Right lobe of liver (tissue), 6 donors: ENCODE data around the gene NT5C3B. TPM values are rescaled to one million over a fixed set of nuclear protein-coding genes. Genes with fewer than 3 reads are reported as not detected.

ENCODE experiments used
- ATAC-seq, 4 donors: fragments of 200-7000 bp; cut with Tn5 transposase; one replicate each; pipeline ENCODE4 v1.9.1; 2020; ENCODE audit warnings: mild to moderate bottlenecking in 4 of 4, moderate library complexity in 4 of 4
- DNase-seq, 3 donors: peaks; one replicate each; pipeline ENCODE4 v3.0.0-alpha.2; 2020
- H3K27ac ChIP-seq, 3 donors: fragments of 200-600 bp; one replicate each; pipeline ENCODE4 v1.8.0; 2022
- H3K27me3 ChIP-seq, 2 donors: fragments of 200-600 bp; one replicate each; pipeline ENCODE4 v1.8.0; 2022
- H3K36me3 ChIP-seq, 4 donors: fragments of 200-600 bp; sonication (generic) in 1 of 4; one replicate each; pipeline versions ENCODE4 v1.5.1 to v1.8.0; 2017 to 2022; ENCODE audit warnings: control low read depth in 1 of 4
- H3K4me1 ChIP-seq, 4 donors: fragments of 200-600 bp; sonication (generic) in 1 of 4; one replicate each; pipeline versions ENCODE4 v1.5.1 to v1.8.0; 2017 to 2022; ENCODE audit warnings: control low read depth in 1 of 4
- H3K4me3 ChIP-seq, 3 donors: fragments of 200-600 bp; one replicate each; pipeline ENCODE4 v1.8.0; 2022
- H3K9me3 ChIP-seq, 4 donors: fragments of 200-600 bp; sonication (generic) in 1 of 4; one replicate each; pipeline versions ENCODE4 v1.5.1 to v1.8.0; 2017 to 2022; ENCODE audit warnings: control low read depth in 1 of 4
- CTCF ChIP-seq, 4 donors: fragments of 200-600 bp in 3 of 4; fragments of 450-650 bp in 1 of 4; IDR thresholded peaks; one replicate each; pipeline versions ENCODE4 v1.5.1 to v1.8.0; 2016 to 2022; ENCODE audit warnings: antibody characterized with exemption in 4 of 4, mild to moderate bottlenecking in 2 of 4
- POLR2A ChIP-seq: fragments of 450-650 bp; IDR thresholded peaks from one replicate; pipeline ENCODE4 v1.6.1; 2017; ENCODE audit warnings: antibody characterized with exemption, mild to moderate bottlenecking
- WGBS: methylation state at CpG from one replicate; pipeline ENCODE4 v1.1.6; 2018; ENCODE audit warnings: low coverage, low lambda C conversion rate; ENCODE audit not compliant: insufficient coverage; ENCODE audit errors: missing lambda C conversion rate; 5-methylcytosine and 5-hydroxymethylcytosine counted together
- intact Hi-C, 2 donors: fragments of 100-400 bp; cut with DNase I; formaldehyde crosslinking; loops; one replicate each; pipeline versions ENCODE4 v1.11.2 to v1.14.1; 2022
- total RNA-seq, 6 experiments: library from RNA; depleted of rRNA in 2 of 6; stranded (reverse); fragments of >200 nt in 2 of 6; fragmentation: NEBNext Ultra II Directional in 3 of 6; extraction: Animal tissue kit (Norgen Biotek cat#: 25700) in 3 of 6; gene quantifications; one replicate each; pipeline versions ENCODE4 v1.1.0 to v1.2.4, GENCODE V29; 2016 to 2023
- donor health status: DM: no; HTN: yes; CAD: no.
- donor health status: DM: no; HTN: no; CAD: no.
- donor health status: DM: no; HTN: no; CAD: no.
- donor health status: DM: no; HTN: yes; CAD: no.
- donor health status: DM: no; HTN: yes; CAD: no.

Gene NT5C3B
- total RNA-seq, 6 experiments from 2014 or later = 19.9 to 30.7 (median 23.1) TPM

GRCh38 chr17:41814195-41814594 is 21.8 kb downstream of the NT5C3B start:
- Histone ChIP-seq H3K4me3 (no peak overlapping the region), H3K4me1 (peaks cover 0 to 10% (median 2%) of the 10 kb centered on the region in 4 donors), H3K9me3 (no peaks in the 10 kb centered on the region), H3K27me3 (no peaks in the 10 kb centered on the region), H3K27ac (no peak overlapping the region), H3K36me3 (no peaks in the 10 kb centered on the region)
- WGBS = 40% methylated on average over 1 of the region's 1 CpG
- DNase-seq (no peak), ATAC-seq (no peak)
- TF ChIP-seq CTCF (IDR thresholded peaks at IDR 0.05) = no peak
- no peak for TF ChIP-seq POLR2A
- intact Hi-C loops = loop anchor here (10.0 kb wide), 2 partner anchors 71 to 141 kb away; no protein-coding TSS in a partner anchor

- no peaks in the 10 kb centered on the region for H3K36me3 ChIP-seq
- H3K27ac ChIP-seq = no peak overlapping the region
- H3K9me3 ChIP-seq = no peaks in the 10 kb centered on the region
- TF ChIP-seq POLR2A (no peak), CTCF (IDR thresholded peaks at IDR 0.05) (no peak)
- intact Hi-C loops = loop anchor here (10.0 kb wide), 2 partner anchors 71 to 141 kb away; no protein-coding TSS in a partner anchor
- no peak for ATAC-seq
- H3K4me1 ChIP-seq = peaks cover 0 to 10% (median 2%) of the 10 kb centered on the region in 4 donors
- 80% methylated on average over 1 of the region's 9 CpGs for WGBS
- H3K27me3 ChIP-seq = no peaks in the 10 kb centered on the region
- no peak overlapping the region for H3K4me3 ChIP-seq
- DNase-seq = no peak
Measured at GRCh38 chr17:41813699-41814124, 22.3 kb downstream of the NT5C3B start.

GRCh38 chr17:41813152-41813680 is 22.8 kb downstream of the NT5C3B start:
- ATAC-seq = no peak
- H3K4me1 ChIP-seq = peaks cover 0 to 10% (median 2%) of the 10 kb centered on the region in 4 donors
- H3K4me3 ChIP-seq = peak overlapping the region; percentile 70 to 82 (median 80)
- H3K36me3 ChIP-seq = no peaks in the 10 kb centered on the region
- no peak for DNase-seq
- 39% methylated on average over 4 of the region's 12 CpGs for WGBS
- intact Hi-C loops = loop anchor here (10.0 kb wide), 2 partner anchors 72 to 142 kb away; no protein-coding TSS in a partner anchor
- H3K27ac ChIP-seq = no peak overlapping the region
- TF ChIP-seq CTCF (IDR thresholded peaks at IDR 0.05) = no peak
- no peak for TF ChIP-seq POLR2A
- H3K27me3 ChIP-seq = no peaks in the 10 kb centered on the region
- no peaks in the 10 kb centered on the region for H3K9me3 ChIP-seq

GRCh38 chr17:41812381-41813151 is 23.5 kb downstream of the NT5C3B start, which contains the start of gene FKBP10:
TSS of gene FKBP10 (plus strand) at chr17:41813004. CDS start at chr17:41813035, 31 bp downstream.
- intact Hi-C loops = loop anchor here (10.0 kb wide), 2 partner anchors 72 to 142 kb away; no protein-coding TSS in a partner anchor
- Histone ChIP-seq H3K4me3 (peak within 1 kb of the TSS; percentile 70 to 82 (median 80)), H3K9me3 (no peaks in the 10 kb centered on the region), H3K36me3 (no peaks in the 10 kb centered on the region), H3K4me1 (peaks cover 0 to 10% (median 2%) of the 10 kb centered on the region in 4 donors), H3K27me3 (no peaks in the 10 kb centered on the region), H3K27ac (no peak within 1 kb of the TSS)
- no peak for TF ChIP-seq POLR2A
- no peak for TF ChIP-seq CTCF (IDR thresholded peaks at IDR 0.05)
- DNase-seq = peak in 2 of 3 donors; percentile 46 to 56
- WGBS = 4% methylated on average over 18 of the region's 35 CpGs
- peak; percentile 2 to 36 (median 16) for ATAC-seq
